Epithelial cell of esophagus (primary cell): ENCODE measurements around the gene RFX6.

Source experiments
- DNase-seq: peaks from one replicate; pipeline ENCODE4 v3.0.0; 2010; ENCODE audit warnings: low read depth
- H3K4me3 ChIP-seq: 2 replicates; pipeline ENCODE4 v1.5.1; 2011; ENCODE audit warnings: mild to moderate bottlenecking, low read length, control low read depth
- TF ChIP-seq, protein P1 (sequence below): IDR thresholded peaks from 2 replicates; pipeline ENCODE4 v1.5.1; 2011; ENCODE audit warnings: low read depth, mild to moderate bottlenecking, low read length, control low read depth, inconsistent platforms; ENCODE audit not compliant: insufficient read depth; ENCODE audit errors: missing control alignments

The RFX6 gene

DNA sequence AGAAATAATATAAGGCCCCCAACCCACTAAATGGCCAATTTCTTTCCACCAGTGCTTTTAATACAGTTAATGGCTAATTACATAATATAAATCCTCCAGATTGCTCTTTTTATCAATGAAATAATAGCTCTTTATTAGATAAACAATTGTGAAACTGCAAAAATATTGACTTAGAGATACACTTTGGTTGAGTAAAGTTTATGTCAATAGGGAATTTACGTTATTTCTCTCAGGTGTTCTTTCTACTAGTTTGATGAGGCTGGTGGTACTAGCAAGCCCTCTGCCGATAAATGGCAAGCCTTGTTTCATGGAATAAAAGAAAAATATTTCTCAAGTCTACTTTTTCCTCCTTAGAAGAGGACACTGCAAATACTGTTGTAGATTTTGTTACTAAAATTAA, 18.9 kb downstream of the RFX6 start:
- DNase-seq: no peak
- H3K4me3 ChIP-seq: no peak overlapping the region
- TF ChIP-seq, protein P1, sequence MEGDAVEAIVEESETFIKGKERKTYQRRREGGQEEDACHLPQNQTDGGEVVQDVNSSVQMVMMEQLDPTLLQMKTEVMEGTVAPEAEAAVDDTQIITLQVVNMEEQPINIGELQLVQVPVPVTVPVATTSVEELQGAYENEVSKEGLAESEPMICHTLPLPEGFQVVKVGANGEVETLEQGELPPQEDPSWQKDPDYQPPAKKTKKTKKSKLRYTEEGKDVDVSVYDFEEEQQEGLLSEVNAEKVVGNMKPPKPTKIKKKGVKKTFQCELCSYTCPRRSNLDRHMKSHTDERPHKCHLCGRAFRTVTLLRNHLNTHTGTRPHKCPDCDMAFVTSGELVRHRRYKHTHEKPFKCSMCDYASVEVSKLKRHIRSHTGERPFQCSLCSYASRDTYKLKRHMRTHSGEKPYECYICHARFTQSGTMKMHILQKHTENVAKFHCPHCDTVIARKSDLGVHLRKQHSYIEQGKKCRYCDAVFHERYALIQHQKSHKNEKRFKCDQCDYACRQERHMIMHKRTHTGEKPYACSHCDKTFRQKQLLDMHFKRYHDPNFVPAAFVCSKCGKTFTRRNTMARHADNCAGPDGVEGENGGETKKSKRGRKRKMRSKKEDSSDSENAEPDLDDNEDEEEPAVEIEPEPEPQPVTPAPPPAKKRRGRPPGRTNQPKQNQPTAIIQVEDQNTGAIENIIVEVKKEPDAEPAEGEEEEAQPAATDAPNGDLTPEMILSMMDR: no peak

DNA sequence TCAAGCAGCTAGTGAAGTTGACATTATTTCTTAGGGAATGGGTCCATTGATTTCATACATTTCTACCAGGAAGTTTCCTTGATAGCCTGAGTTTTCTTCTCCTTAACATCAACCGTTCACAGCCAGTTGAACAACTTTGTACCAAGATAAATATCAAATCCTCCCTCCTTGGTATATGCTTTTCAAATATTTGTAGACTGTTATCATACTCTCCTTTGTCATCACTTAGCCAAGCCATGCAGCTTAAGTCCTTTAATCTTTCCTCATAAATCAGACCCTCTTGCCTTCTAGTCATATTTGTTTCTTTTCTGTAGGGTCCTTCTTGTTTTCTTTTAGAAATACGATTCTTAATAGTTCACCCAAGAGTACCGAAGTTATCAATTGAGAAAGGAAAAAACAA, 25.6 kb downstream of the RFX6 start:
- TF ChIP-seq, protein P1: no peak
- no peak overlapping the region for H3K4me3 ChIP-seq
- no peak for DNase-seq

DNA sequence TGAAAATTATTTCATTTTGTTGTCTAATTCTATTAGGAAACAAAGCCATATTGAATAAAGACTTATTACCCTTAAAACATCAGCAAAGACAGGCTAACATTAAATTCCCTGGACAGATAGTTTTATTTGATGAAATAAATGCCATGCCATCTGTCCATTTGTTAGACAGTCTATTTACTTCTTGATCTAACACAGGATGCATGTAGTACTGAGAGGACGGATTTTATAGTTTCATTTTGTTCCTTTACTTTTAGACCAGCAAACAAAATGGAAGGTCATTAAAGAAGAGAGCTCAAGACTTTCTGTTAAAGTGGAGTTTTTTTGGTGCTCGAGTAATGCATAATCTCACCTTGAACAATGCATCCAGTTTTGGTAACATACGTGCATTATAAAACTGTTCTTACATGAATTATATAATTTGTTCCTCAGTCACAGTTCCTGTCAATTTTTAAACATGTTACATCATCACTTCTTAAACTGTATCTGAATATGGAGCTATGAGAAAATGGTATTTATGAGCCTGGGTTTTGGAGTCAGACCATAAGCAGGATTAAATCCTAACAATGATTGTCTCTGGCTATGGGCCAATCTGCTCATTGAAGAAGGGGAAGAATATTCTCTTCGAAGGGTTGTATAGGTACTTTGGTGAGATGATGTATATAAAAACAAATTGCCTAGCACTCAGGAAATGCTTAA, 46.0 kb downstream of the RFX6 start:
- TF ChIP-seq, protein P1: no peak
- no peak overlapping the region for H3K4me3 ChIP-seq
- DNase-seq: no peak

DNA sequence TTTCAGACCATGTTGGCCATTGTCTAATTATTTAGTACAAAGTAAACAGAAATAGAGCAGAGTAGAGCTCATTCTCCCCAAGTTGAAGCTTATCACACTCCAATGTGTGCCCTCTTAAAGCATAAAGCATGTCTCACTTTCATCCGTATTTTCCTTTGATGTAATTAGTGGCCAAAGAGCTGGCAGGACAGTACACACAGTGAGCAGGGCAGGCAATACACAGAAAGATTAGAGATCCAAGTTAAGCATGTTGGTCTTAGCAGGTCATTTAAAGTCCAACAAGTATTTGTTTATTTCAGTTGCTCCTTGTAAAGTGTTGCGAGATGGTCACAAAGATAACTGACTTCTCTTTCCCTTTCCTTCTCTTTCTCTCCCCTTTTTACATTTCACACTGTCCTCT, 47.2 kb downstream of the RFX6 start:
- no peak overlapping the region for H3K4me3 ChIP-seq
- DNase-seq: no peak
- TF ChIP-seq, protein P1: no peak

DNA sequence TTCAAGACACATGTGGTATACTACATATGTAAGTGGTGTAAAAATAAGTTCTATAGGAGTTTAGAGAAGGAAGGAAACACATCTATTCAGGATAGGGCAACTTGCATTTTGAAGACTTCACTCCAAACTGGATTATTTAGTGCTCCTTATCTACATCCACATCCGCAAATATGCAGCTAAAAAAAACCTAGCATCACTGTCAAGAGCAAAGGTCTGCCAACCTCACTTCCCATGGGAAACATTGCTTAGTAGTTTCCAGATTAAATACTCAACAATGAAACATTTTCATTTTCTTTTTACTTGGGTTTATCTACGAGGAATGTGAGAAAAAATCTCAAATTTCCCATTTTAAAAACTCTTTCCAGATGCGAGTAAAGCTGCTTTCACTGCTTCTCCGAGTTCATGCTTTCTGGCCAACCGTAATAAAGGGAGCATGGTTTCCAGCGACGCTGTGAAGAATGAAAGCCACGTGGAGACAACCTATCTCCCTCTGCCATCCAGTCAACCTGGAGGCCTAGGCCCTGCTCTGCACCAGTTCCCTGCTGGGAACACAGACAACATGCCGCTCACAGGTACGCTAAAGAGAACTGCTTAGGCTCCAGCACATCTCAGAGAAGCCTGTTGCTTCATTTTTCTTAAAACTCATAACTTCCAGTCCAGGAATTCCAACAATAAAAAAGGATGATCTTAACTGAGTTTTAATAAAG, 48.2 kb downstream of the RFX6 start:
- DNase-seq: no peak
- TF ChIP-seq, protein P1: no peak
- no peak overlapping the region for H3K4me3 ChIP-seq

DNA sequence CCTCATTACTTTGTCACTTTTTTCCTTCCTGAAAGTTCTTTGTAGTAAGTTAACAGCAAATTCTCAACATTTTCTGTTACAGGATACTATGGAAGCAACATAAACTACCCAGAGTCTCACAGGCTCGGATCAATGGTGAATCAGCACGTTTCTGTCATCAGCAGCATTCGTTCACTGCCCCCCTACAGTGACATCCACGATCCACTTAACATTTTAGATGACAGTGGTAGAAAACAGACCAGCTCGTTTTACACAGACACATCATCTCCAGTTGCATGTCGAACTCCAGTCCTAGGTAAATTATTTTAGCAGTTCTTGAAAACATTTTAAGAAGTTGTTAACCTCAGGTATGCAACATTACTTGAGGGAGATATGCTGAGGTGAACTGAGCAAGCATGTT, 51.6 kb downstream of the RFX6 start:
- DNase-seq: no peak
- no peak overlapping the region for H3K4me3 ChIP-seq
- TF ChIP-seq, protein P1: no peak

DNA sequence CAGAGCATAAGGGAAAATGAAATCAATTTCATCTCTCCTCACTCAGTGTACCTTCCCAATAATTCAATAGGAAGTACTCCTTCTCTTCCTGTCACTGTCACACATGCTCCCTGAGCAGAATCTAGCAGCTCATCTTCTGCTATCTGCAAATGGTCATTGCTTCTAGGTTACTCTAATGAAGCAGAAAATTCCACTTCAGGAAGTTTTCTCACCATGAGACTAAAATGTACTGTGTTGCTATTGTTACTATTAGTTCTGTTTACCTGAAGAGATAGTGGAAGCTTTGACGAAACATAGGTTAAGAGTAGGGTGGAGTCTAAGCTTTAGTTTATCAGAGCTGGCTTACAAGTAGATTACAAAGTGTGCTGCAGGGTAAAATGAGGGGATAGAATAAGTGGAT, 52.8 kb downstream of the RFX6 start:
- no peak overlapping the region for H3K4me3 ChIP-seq
- no peak for DNase-seq
- TF ChIP-seq, protein P1: no peak
